LHCN-M2 (cell line): Measurements from ENCODE around the gene CAPNS2. TPM values are rescaled to one million over a fixed set of nuclear protein-coding genes. Genes with fewer than 3 reads are reported as not detected.
"Not testable (repeated sequence)": the region's sequence is repeated elsewhere in the genome, so short reads cannot be mapped to it uniquely, and the experiment has no call there.

Experiments used
- DNase-seq: peaks from one replicate; pipeline ENCODE4 v3.0.0-alpha.2; 2012; ENCODE audit warnings: low read depth
- total RNA-seq: library from RNA; depleted of rRNA; stranded (reverse); fragments of >200 nt; gene quantifications from 2 replicates; pipeline ENCODE4 v1.2.3, GENCODE V29; 2014

CAPNS2 gene
- total RNA-seq, 1 experiment from 2014 or later: not detected

- peak; percentile 54 for DNase-seq
Measured at GRCh38 chr16:55567382-55567781, 898 bp downstream of the CAPNS2 start.

GRCh38 chr16:55568207-55568606 is 1.7 kb downstream of the CAPNS2 start:
- DNase-seq: no peak

- DNase-seq: peak; percentile 79
Measured at GRCh38 chr16:55569025-55569424, 2.5 kb downstream of the CAPNS2 start.

GRCh38 chr16:55570159-55570558 is 3.7 kb downstream of the CAPNS2 start:
- DNase-seq: no peak

- DNase-seq: no peak
Measured at GRCh38 chr16:55571191-55571897, 4.9 kb downstream of the CAPNS2 start.

GRCh38 chr16:55572439-55572838 is 6.0 kb downstream of the CAPNS2 start:
- DNase-seq: no peak

GRCh38 chr16:55574811-55575210 is 8.3 kb downstream of the CAPNS2 start:
- DNase-seq: no peak

GRCh38 chr16:55575496-55575895 is 9.0 kb downstream of the CAPNS2 start:
- DNase-seq: no peak

GRCh38 chr16:55576384-55576783 is 9.9 kb downstream of the CAPNS2 start:
- DNase-seq: no peak

- no peak for DNase-seq
Measured at GRCh38 chr16:55577887-55578286, 11.4 kb downstream of the CAPNS2 start.

GRCh38 chr16:55585631-55586030 is 19.1 kb downstream of the CAPNS2 start:
- no peak for DNase-seq

GRCh38 chr16:55588799-55589198 is 22.3 kb downstream of the CAPNS2 start:
- DNase-seq: no peak

GRCh38 chr16:55592306-55592705 is 25.8 kb downstream of the CAPNS2 start:
- DNase-seq: no peak

GRCh38 chr16:55597928-55598327 is 31.4 kb downstream of the CAPNS2 start:
- no peak for DNase-seq

GRCh38 chr16:55605754-55606336 is 39.4 kb downstream of the CAPNS2 start:
- DNase-seq: no peak

GRCh38 chr16:55613613-55614335 is 47.3 kb downstream of the CAPNS2 start:
- DNase-seq: no peak

- no peak for DNase-seq
Measured at GRCh38 chr16:55615071-55615470, 48.6 kb downstream of the CAPNS2 start.

- DNase-seq: not testable (repeated sequence)
Measured at GRCh38 chr16:55615670-55616069, 49.2 kb downstream of the CAPNS2 start.
